NAMALWA (cell line): ENCODE results near the gene RAPGEF1.
"Not testable (repeated sequence)": the region's sequence is repeated elsewhere in the genome, so short reads cannot be mapped to it uniquely, and the experiment has no call there.

ENCODE experiments used
- DNase-seq: peaks from one replicate; pipeline ENCODE4 v3.0.0-alpha.2; 2015; ENCODE audit warnings: low spot score

Gene RAPGEF1

DNA sequence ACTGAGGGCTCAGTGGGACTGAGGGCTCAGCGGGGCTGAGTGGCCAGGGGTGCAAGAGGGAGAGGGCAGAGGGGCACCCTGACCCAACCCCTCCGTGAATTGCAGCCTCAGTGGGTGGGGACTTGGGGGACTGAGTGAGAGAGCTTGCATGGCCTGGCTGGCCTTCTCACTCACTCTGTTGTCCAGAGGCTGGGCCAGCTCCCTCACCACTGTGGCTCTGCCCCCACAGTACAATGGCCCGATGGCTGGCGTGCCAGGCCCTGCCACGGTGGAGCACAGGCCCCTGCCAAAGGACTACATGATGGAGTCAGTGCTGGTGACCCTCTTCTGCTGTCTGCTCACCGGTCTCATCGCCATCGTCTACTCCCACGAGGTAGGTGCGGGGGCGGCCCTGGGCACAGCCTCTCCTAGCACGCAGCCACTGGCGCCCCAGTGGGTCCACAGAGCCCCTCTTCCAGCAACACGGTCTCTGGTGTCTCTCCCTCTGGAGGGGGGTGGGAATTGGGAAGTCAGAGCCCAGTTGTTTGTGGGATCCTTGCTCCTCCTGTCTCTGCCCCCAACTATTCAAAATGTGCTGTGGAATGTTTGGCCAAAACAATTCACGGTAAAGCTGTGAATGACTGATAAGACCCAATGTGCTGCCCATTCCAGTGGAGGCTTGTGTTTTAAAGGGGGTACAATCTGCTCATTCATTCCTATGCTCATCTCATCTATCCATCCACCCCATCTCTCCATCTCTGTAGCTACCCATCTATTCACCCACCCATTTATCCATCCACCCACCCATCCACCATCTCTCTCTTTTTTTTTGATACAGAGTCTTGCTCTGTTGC is 183.8 kb downstream of the RAPGEF1 start:
- DNase-seq, result no peak

DNA sequence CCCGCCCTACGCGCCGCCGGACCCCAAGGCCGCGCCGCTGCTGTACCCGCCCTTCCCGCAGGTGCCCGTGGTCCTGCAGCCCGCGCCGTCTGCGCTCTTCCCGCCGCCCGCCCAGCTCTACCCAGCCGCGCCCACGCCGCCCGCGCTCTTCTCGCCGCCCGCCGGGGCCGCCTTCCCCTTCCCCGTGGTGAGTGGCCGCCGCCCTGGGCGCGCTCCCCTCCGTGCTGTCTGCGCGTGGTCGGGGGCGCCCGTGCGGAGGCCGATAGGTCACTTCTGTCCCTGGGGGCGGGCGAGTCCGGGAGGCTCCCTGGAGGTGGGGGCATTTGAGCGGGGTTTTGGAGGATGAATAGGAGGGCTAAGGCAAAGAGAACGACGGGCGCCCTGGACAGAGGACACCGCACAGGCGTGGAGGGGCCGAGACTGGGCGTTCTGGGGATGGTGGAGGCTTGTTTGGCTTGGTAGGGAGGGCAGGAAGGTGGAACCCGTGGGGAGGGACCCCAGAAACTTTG is 185.0 kb downstream of the RAPGEF1 start:
- no peak for DNase-seq

DNA sequence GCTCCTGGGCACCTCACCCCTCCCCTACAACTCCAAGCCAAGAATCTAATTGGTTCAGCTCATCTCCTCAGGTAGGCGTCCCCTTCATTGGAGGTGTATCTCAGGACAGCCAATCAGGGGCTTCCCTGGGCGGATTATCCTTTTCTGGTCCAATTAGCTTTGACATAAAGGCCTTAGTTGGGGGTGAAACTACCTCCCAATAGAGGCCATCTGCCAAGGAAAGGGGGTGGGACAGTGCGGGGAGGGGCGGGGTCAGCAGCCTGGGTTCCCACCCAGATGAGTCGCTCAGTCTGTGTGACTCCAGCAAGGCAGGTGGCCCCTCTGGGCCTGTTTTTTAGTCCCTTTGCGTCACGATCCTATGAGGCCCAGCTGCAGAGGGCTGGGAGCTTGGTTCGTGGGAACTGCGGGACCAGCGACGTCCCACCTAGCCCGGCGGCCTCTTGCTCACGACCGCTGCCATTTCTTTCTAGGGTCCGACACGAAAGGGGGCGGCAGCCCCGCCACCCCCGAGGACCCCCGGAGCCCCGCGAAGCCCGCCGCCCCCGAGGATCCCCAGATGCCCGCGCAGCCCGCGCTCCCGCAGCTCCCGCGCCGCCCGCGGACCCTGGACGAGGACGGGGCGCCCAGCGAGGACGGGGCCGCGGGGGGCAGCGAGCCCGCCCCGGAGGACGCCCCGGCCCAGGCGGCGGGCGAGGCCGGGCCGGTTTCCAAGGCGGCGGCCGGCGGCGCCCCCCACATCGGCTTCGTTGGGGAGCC is 185.6 kb downstream of the RAPGEF1 start:
- peak; percentile 47 for DNase-seq

DNA sequence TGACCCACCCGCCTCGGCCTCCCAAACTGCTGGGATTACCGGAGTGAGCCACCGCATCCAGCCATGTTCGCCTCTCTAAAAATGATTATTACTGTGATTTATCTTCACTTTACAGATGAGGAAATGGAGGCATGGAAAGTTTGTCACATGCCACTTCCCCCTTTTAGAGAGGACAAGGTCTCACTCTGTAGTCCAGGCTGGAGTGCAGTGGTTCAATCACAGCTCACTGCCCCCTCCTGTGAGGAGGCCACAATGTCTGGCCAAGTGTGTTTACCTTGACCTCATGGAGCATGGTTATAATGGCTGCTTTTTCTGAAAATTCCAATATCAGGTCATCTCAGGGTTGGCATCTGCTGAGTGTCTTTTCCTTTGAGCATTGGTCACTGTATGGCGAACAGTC is 187.8 kb downstream of the RAPGEF1 start:
- DNase-seq, result no peak

DNA sequence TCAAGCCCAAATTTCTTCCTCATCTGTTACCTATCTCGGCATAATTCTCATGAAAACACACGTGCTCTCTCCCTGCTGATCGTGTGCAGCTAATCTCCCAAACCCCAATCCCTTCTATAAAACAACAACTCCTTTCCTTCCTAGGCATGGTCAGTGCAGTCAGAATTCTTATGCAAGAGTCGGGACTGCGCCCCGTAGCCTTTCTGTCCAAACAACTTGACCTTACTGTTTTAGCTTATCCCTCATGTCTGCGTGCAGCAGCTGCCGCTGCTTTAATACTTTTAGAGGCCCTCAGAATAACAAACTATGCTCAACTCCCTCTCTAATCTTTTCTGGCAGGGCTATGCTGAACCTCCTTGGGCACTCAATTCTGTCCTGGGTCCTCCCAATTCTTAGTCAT is 189.4 kb downstream of the RAPGEF1 start:
- not testable (repeated sequence) for DNase-seq

DNA sequence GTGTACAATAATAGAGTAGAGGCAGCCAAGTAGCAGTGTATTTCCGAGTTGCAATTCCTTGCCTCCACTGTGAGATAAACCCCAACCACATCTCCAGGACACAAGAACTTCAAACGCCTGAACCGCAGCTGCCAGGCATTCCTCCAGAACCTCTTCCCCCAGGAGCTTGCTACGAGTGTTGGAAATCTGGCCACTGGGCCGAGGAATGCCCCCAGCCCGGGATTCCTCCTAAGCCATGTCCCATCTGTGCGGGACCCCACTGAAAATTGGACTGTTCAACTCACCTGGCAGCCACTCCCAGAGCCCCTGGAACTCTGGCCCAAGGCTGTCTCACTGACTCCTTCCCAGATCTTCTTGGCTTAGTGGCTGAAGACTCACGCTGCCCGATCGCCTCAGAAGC is 190.7 kb downstream of the RAPGEF1 start:
- not testable (repeated sequence) for DNase-seq

DNA sequence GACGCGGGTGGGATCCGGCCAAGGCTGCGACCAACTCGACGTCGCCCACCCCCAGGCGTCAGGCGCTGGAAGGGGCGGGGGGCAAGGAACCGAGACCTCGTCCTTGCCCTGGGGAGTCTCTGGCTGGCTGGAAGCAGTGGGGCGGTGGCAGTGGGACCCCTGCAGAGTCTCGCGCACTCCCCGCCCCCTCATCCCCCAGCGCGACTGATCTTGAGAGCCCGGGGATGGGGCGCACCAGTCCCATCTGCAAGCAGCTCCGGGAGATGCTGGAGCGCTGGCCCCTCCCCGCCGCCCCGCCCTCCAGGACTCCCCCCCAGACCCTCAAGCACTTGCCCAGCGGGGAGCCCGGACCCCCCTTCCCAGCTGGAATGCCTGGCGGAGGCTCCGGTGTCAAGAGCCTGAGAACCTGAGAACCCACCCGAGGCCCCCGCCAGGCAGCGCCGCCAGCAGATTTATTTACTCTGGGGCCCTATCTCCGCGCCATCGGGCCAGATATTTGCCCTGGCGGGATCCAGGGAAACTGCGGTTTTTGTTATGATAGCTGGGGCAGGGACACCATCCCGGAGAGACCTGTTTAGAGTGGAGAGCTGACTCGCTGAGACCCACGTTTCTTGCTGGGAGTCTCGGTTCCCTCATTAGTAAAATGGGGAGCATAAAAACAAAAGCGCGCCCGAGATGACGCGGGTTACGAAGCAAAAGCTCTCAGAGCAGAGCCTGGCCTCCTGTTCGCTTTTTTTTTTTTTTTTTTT is 193.4 kb downstream of the RAPGEF1 start:
- DNase-seq, result no peak

DNA sequence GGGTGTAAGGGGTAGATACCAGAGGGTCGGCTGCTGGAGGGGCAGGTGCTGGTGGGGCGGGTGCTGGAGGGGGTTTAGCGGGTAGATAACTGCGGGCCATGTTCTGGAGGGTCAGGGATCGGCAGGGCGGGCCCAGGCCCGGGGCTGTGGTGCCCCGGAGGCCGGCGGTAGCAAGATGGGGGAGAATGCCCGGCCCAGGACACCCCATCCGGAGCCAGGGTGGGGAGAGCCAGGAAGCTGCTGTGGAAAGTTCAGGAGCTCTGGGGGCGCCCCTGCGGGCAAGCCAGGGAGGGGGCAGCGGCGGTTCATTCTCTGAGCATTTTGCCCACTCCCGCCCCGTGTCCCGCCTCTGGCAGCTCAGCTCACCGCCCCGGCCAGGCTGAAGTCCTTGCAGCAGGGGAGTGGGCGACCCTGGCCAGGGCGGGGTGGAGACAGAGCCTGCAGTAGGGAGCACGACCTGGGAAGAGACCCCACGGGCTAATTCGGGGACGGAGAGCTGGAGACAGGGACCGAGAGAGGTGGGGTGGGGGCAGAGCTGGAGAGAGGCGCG is 194.0 kb downstream of the RAPGEF1 start:
- DNase-seq, result no peak

DNA sequence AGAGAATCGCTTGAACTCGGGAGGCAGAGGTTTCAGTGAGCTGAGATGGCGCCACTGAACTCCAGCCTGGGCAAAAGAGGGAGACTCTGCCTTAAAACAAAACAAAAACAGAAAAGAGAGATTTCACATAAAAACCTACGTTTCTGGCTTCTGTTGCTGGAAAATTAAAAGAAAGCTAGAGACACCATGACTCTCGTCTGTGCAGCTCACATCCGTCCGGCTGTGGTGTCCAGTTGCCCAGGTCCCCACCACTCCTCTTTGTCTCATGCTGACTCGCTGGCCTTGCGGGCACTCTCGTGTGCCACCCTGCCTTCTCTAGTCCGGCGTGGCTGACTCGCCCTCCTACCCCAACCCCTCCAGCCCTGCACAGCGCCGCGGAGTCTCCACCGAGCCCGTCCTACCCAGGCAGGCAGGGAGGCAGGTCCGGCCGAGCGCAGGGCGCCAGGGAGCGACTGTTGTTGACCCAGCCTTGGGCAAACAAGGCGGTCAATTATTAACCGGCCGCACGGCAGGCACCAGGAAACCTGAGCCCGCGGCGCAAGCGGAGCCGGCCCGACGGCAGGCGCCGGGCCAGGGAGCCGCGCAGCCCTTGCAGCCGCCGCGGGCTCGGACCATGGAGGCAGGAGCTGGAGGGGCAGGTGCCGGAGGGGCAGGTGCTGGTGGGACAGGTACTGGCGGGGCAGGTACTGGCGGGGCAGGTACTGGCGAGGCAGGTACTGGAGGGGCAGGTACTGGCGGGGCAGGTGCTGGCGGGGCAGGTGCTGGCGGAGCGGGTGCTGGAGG is 194.7 kb downstream of the RAPGEF1 start, which contains the start of gene PRRT1B:
TSS of gene PRRT1B (plus strand) at position 521 of the 783 bp plus-strand sequence. CDS start at position 614, 93 bp downstream.
- DNase-seq, result no peak

DNA sequence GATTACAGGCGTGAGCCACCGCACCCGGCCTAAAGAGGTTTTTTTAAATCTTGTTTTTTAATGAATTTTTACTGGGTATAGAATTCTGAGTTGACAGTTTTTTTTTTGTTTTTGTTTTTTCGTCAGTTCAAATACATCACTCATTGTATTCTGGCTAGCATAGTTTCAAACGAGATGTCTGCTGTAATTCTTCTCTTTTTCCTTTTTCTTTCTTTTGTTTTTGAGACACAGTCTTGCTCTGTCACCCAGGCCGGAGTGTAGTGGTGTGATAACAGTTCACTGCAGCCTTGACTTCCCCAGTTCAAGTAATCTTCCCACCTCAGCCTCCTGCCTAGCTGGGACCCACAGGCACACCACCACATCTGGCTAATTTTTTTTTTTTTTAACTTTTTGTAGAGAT is 196.7 kb downstream of the RAPGEF1 start:
- no peak for DNase-seq

DNA sequence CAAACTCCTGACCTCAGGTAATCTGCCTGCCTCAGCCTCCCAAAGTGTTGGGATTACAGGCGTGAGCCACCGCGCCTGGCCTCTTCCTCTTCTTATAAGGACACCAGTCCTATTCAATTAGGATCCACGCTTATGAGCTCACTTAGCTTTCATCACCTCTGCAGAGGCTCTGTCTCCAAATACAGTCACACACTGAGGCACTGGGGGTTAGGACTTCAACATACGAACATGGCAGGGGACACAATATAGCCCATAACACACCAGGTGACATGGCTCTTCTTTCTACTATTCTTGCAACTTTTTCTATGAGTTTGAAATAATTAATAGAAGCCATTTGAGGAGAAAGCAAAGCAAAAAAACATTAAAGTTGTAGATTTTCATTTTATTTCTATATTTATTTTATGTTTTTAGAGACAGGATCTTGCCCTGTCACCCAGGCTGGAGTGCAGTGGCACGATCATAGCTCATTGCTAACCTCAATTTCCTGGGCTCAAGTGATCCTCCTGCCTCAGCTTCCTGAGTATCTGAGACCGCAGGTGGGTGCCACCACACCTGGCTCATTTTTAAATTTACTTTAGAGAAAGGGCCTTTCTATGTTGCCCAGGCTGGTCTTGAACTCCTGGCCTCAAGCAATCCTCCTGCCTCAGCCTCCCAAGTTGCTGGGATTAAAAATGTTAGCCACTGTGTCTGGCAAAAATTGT is 200.5 kb downstream of the RAPGEF1 start:
- no peak for DNase-seq

DNA sequence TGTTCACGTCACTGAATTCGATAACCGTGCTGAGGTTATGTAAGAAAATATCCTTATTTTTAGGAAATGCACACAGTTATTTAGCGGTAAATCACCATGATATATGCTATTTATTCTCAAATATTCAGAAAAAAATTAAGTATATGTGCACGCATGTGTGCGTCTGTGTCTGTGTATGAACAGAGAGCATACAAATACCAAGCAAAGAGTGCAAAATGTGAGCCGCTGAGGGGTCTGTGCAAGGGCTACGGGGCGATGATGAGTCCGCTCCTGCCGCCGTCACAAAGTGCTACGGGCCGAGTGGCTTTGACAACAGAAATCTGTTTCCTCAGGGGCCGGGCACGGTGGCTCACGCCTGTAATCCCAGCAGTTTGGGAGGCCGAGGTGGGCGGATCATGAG is 201.9 kb downstream of the RAPGEF1 start:
- DNase-seq, result no peak

DNA sequence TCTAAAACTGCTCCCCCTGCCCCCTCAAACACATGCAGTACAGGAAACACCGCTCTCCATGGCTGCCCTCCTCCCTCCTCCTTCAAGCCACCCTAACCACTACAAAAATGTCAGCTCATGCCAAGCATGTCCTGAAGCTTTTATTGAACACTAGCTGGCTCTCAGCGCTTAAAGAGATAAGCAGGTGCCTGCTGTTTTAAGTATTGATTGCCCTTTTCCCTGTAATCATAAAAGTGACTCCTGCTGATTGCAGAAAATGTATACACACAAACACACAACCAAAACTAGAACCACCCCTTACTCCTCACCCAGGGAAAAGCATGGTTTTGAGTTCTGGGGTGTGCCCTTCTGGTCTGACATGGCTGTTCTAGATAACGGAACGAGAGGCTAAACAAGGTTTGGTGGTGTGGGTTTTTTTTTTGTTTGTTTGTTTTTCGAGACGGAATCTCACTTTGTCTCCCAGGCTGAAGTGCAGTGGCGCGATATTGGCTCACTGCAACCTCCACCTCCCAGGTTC is 205.1 kb downstream of the RAPGEF1 start:
- no peak for DNase-seq

DNA sequence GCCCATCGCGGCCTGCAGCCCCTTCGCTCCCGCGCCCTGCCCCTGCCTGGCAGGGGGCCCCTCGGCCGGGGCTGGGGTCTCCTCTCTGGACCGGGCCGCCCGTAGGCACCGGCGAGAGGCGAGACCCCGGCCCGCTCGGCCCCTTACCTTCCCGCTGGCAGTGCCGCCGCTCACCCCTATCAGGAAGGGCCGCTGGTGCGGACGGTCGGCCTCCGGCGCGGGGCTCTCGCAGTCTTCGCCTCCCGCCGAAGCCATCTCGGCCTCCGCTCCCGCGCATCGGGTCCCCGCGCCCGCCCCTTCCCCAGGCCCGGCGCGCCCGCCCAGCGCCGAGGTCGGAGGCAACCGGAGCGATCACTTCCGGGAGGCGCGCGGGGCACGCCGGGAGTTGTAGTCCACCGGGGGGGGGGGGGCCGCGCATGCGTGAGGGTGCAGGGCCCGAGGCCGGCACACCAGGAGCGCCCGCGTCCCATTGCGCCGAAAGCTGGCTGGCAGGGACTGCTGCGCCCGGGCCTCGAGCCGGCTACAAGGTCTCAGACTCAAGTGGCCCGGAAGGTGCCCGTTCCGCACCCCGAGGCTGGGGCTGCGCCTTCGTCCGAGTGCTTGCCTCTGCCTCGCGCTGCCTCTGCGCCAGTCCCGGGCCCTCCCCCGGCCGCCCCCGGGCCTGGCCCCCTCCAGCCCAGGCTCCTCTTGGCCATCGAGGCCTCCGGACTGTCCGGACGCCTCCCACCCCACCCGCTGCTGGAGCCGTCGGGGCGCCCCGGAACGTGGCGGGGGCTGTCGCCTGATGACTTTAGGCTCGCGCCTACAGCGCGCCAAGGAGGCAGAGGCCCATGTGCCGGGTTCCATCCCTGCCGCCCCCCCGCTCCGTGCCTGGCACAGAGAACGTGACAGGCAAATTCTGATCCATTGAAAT is 208.7 kb downstream of the RAPGEF1 start, which contains the start of gene UCK1:
TSS of gene UCK1 (minus strand) at position 344 of the 913 bp plus-strand sequence. CDS start at position 255, 89 bp downstream.
- peak; percentile 85 for DNase-seq

DNA sequence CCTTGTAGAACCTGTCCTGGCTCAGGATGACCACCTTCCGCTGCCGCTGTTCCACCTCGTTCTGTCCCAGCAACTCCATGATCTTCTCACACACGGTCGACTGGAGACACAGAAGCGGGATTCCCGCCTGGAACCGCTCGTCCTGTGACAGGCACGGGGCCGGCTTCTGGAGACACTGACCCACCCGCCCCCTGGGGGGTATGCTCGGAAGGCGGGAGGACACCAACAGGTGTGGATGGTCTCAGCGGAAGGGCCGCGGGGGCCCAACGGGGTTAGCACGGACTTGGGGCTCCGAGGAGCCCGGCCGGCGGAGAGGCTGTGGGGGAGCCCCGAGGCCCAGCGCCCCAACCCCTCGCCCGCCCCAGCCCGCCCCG is 209.3 kb downstream of the RAPGEF1 start:
- peak; percentile 30 for DNase-seq

DNA sequence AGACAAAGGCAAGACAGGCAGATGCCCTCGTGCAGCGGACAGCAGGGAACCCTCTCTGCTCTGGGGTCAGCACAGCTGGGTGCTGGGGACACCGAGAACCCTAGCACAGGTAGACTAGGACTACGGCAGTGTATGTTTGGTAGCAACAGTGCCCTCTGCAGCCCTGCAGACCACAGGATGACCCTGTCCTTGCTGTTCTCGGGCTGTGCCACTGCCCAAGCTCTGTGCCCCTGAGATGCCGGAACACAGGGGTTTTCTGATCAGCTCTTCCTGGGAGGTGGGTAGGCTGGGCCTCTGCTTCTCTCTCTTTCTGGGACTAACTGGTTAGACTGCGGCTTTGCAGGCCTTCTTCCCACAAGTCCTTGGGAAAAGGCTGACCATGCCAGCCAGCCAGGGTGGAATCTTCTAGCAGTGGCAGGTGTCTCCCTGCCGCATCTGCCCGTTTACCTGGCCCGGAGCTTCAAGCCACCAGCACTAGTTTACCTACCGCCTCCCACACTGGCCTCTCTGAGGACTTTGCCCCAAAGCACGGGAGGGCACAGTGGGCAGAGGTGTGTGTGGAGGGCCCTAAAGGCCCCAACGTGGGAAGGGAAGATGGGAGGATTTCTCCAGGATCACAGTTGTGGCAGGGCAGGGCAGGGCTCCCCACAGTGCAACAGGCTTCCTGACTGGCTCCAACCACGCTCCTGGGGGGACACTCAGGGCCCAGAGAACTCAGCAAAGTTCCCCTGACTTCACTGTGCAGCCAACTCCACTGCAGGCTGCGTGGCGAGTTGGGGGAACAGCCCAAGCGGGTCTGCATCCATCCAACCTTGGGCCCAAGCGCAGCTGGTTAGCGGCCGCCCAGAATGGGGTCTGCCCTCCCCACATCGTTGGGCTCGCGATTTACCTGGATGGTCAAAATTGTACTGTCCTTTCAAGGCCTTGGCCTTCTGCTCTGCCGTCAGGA is 210.0 kb downstream of the RAPGEF1 start:
- no peak for DNase-seq

DNA sequence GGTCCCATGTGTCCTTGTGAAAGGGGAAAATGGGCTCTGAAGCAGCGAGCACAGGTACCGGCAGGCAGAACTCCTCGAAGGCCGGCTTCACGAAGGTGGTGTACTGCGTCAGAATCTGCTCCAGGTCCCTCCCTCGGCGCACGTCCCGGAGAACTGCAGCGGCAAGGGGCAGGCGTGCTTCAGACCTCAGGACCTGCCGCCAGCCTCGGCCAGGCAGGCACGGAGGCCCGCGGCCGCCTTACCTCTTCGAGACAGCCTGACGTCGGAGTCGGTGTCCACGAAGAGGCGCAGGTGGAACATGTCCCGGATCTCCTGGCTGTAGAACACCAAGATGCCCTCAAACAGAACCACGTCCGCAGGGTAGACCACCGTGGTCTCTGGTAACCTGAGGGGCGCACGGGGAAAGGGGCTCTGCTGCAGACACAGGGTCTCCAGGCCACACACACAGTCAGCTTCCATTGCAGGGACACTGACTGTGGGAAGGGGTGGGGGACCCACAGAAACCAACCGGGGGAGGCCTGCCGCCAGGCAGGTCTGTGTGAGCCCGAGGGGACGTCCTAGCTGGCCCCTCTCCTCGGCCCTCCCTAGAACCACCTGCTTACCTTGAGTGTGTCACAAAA is 210.9 kb downstream of the RAPGEF1 start:
- no peak for DNase-seq

DNA sequence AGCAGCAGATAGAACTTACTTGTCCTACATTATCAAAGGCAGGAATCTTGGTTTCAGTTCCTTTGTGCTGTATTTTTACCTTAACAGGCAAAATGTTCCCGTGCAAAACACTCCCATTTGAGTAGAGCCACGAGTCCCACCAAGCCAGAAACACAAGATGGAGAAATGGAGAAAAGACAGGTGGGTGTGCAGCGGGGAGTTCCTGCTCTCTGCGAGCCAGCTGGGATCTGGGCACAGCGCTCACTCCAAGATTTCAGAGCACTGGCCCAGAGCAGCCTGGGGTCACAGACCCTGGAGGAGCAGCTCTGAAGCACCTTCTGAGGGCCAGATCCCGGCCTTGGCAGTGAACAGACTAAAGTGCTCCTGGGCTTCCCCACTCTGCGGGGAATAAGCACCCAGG is 211.7 kb downstream of the RAPGEF1 start:
- DNase-seq, result no peak
